Stomach smooth muscle (tissue), 2 donors: Measurements from ENCODE around the gene FAM78A.
A peak's percentile ranks its signal among the peaks of the same experiment; 100 is the strongest.
"Not testable (repeated sequence)": the region's sequence is repeated elsewhere in the genome, so short reads cannot be mapped to it uniquely, and the experiment has no call there.

Experiments used
- H3K27ac ChIP-seq: one replicate; pipeline ENCODE4 v1.7.0; 2013; ENCODE audit warnings: mild to moderate bottlenecking, low read length, inconsistent platforms
- H3K27me3 ChIP-seq, 2 donors: one replicate each; pipeline ENCODE4 v1.7.0; 2013; ENCODE audit warnings: low read length in 2 of 2; ENCODE audit not compliant: insufficient read depth in 2 of 2, control insufficient read depth in 1 of 2
- H3K36me3 ChIP-seq, 2 donors: one replicate each; pipeline ENCODE4 v1.7.0; 2013; ENCODE audit warnings: low read length in 2 of 2; ENCODE audit not compliant: control insufficient read depth in 2 of 2, insufficient read depth in 2 of 2
- H3K4me1 ChIP-seq: one replicate; pipeline ENCODE4 v1.7.0; 2013; ENCODE audit warnings: low read length; ENCODE audit not compliant: control insufficient read depth, insufficient read depth
- H3K4me3 ChIP-seq, 2 donors: one replicate each; pipeline ENCODE4 v1.7.0; 2013; ENCODE audit warnings: low read length in 2 of 2
- H3K9ac ChIP-seq, 2 donors: one replicate each; pipeline ENCODE4 v1.7.0; 2013; ENCODE audit warnings: low read length in 2 of 2, mild to moderate bottlenecking in 1 of 2
- H3K9me3 ChIP-seq, 2 donors: one replicate each; pipeline ENCODE4 v1.7.0; 2013; ENCODE audit warnings: low read length in 2 of 2; ENCODE audit not compliant: control insufficient read depth in 2 of 2
- donor health status: healthy.
- donor health status: Pancreatic carcinoma.

FAM78A gene

DNA sequence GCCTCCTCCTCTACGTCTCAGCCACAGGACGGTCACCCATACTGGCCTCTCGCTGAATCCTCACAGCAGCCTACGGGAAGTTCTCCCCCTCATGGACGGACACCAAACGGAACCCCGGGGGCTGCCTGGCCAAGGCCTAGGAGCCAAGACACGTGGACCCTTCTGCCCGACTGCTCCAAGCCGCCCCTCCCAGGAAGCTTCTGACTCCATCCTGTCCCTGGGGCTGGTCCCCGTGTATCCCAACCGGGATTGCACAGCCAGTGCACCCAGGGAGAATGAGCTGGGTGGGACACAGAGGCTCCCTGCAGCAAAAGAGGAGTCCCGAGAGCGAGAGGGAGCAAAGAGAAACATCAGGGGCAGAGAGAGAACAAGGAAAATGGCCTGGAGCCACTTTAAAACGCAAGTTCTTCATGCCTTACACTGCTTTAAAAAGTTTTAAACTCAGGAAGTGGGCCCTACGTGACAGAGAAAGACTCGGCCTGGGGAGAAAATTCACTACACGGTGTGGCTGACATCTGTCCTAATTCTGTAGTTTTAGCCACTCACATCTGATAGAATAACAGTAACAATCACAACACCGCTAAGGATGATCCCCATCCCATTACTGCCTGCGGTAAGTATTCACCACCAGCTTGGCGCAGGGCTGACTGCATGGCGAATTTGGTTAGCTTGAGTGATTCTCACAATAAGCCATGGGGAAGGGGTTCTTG, 3.0 kb downstream of the FAM78A start:
- Histone ChIP-seq H3K9me3 (no peaks in the 10 kb centered on the region), H3K4me3 (peak overlapping the region in 1 of 2 donors; percentile 29), H3K27ac (no peak overlapping the region), H3K9ac (peak overlapping the region in 1 of 2 donors; percentile 3), H3K4me1 (peaks cover 11% of the 10 kb centered on the region), H3K36me3 (no peaks in the 10 kb centered on the region), H3K27me3 (peaks cover 26% of the 10 kb centered on the region in 2 donors)

- H3K4me1 ChIP-seq: peaks cover 6% of the 10 kb centered on the region
- H3K36me3 ChIP-seq: no peaks in the 10 kb centered on the region
- H3K4me3 ChIP-seq: no peak overlapping the region
- no peak overlapping the region for H3K9ac ChIP-seq
- H3K27me3 ChIP-seq: peaks cover 24 to 26% of the 10 kb centered on the region in 2 donors
- no peak overlapping the region for H3K27ac ChIP-seq
- H3K9me3 ChIP-seq: no peaks in the 10 kb centered on the region
These were observed 4.1 kb downstream of the FAM78A start for GRCh38 chr9:131272212-131272611.

- peaks cover 5% of the 10 kb centered on the region for H3K4me1 ChIP-seq
- no peaks in the 10 kb centered on the region for H3K9me3 ChIP-seq
- no peaks in the 10 kb centered on the region for H3K36me3 ChIP-seq
- H3K27ac ChIP-seq: peak overlapping the region; percentile 31
- no peak overlapping the region for H3K9ac ChIP-seq
- peaks cover 22 to 27% of the 10 kb centered on the region in 2 donors for H3K27me3 ChIP-seq
- no peak overlapping the region for H3K4me3 ChIP-seq
These were observed 4.8 kb downstream of the FAM78A start for GRCh38 chr9:131271506-131271931.

DNA sequence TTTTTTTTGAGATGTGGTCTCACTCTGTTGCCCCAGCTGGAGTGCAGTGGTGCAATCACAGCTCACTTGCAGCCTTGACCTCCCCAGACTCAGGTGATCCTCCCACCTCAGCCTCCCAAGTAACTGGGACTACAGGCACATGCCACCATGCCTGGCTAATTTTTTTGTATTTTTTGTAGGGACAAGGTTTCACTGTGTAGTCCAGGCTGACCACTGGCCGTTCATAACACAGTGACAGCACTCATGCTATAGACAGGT, 5.4 kb downstream of the FAM78A start:
- H3K9ac ChIP-seq, H3K36me3 ChIP-seq, H3K4me1 ChIP-seq, H3K27ac ChIP-seq, H3K4me3 ChIP-seq, H3K9me3 ChIP-seq: not testable (repeated sequence)
- H3K27me3 ChIP-seq: peaks cover 16 to 27% of the 10 kb centered on the region in 2 donors

GRCh38 chr9:131270171-131271015, 5.9 kb downstream of the FAM78A start:
- Histone ChIP-seq H3K4me1 (peaks cover 5% of the 10 kb centered on the region), H3K9ac (no peak overlapping the region), H3K4me3 (no peak overlapping the region), H3K9me3 (no peaks in the 10 kb centered on the region), H3K36me3 (no peaks in the 10 kb centered on the region), H3K27ac (no peak overlapping the region), H3K27me3 (peaks cover 13 to 22% of the 10 kb centered on the region in 2 donors)

DNA sequence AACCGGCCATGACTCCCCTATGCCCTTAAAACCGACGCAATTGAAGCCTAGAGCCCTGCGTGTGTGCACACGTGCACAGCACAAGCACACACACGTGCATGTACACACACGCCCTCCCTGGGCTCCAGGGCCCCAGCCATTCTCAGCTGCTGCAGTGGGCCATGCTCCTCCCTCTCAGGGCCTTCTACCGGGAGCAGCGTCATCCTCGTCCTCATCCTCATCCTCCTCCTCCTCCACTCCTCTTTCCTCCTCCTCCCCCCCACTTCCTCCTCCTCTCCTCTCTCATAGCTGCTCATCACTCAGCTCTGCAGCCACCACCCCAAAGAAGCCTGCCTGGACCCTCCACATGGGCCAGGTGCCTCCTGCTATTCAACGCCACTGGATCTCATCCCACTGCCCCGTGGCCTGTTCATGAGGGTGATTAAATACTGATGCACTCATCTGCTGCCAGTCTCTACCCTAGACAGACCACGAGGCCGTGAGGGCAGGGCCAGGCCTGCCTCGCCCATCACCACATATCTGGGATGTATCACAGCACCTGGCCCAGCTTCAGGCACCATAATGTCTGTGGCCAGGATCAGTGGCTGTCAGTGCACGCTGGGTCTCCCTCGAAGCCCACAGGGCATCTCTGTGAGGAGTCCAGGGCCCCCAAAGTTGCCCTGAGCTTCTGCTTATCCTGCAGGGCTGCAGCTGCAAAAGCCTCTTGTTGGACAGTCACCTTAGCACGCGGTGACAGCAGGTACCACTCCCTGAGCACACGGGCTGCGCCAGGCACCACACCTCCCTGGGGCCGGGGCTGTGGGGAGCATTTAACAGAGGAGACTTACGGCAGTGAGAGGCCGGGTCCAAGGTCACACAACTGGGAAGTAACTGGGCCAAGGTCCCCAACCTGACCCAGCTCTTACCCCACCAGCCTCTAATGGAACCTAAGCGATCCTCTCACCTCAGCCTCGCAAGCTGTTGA, 9.8 kb downstream of the FAM78A start:
- peaks cover 0 to 2% of the 10 kb centered on the region in 2 donors for H3K27me3 ChIP-seq

GRCh38 chr9:131264231-131264630, 12.1 kb downstream of the FAM78A start:
- no peak overlapping the region for H3K9ac ChIP-seq
- H3K27me3 ChIP-seq: peaks cover 0 to 2% of the 10 kb centered on the region in 2 donors
- no peaks in the 10 kb centered on the region for H3K36me3 ChIP-seq
- no peak overlapping the region for H3K27ac ChIP-seq
- no peaks in the 10 kb centered on the region for H3K9me3 ChIP-seq
- no peak overlapping the region for H3K4me3 ChIP-seq
- peaks cover 3% of the 10 kb centered on the region for H3K4me1 ChIP-seq

More for the DNA sequence above, 9.8 kb downstream of the FAM78A start:
- Histone ChIP-seq H3K27ac (no peak overlapping the region), H3K4me3 (no peak overlapping the region), H3K36me3 (no peaks in the 10 kb centered on the region), H3K9ac (no peak overlapping the region), H3K9me3 (no peaks in the 10 kb centered on the region), H3K4me1 (peaks cover 3% of the 10 kb centered on the region)

DNA sequence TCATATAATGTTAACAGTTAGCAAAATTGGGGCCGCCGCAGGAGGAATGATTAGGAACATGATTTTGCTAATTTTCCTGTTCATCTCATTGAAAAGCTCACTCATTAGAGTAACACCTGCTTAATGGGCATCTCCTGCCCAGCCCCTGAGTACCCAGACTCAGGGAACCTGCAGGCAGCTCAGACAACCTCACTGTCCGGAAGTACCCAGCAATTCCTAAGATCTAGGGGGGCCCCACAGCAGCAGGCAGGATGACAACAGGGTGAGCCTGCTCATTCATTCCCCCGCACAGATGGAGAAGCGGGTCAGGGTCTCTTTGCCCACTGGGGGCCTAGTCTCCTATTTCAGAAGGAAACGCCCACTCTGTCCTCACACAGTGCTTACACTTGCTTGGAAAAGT, 12.6 kb downstream of the FAM78A start:
- H3K4me1 ChIP-seq: peaks cover 3% of the 10 kb centered on the region
- H3K36me3 ChIP-seq: no peaks in the 10 kb centered on the region
- H3K4me3 ChIP-seq: no peak overlapping the region
- no peak overlapping the region for H3K9ac ChIP-seq
- no peaks in the 10 kb centered on the region for H3K9me3 ChIP-seq
- H3K27me3 ChIP-seq: peaks cover 0 to 2% of the 10 kb centered on the region in 2 donors
- no peak overlapping the region for H3K27ac ChIP-seq

GRCh38 chr9:131263033-131263343, 13.3 kb downstream of the FAM78A start:
- not testable (repeated sequence) for H3K27ac ChIP-seq, H3K27me3 ChIP-seq, H3K4me1 ChIP-seq, H3K36me3 ChIP-seq, H3K9me3 ChIP-seq, H3K4me3 ChIP-seq, H3K9ac ChIP-seq

- H3K4me1 ChIP-seq: peaks cover 3% of the 10 kb centered on the region
- H3K9me3 ChIP-seq: no peaks in the 10 kb centered on the region
These were observed 13.8 kb downstream of the FAM78A start for GRCh38 chr9:131262327-131263032.

More at GRCh38 chr9:131262327-131263032, 13.8 kb downstream of the FAM78A start:
- Histone ChIP-seq H3K27ac (no peak overlapping the region), H3K27me3 (peaks cover 0 to 2% of the 10 kb centered on the region in 2 donors), H3K4me3 (no peak overlapping the region), H3K9ac (no peak overlapping the region), H3K36me3 (no peaks in the 10 kb centered on the region)
